Breast epithelium (tissue), 3 donors: Measurements from ENCODE around the gene ACOXL.

Experiments
- CTCF ChIP-seq, 3 donors: fragments of 450-650 bp; IDR thresholded peaks; one replicate each; pipeline ENCODE4 v1.5.1; 2016 to 2017; ENCODE audit warnings: antibody characterized with exemption in 3 of 3, mild to moderate bottlenecking in 3 of 3, moderate library complexity in 3 of 3
- POLR2A ChIP-seq: fragments of 450-650 bp; IDR thresholded peaks from one replicate; pipeline ENCODE4 v1.6.1; 2016; ENCODE audit warnings: antibody characterized with exemption, mild to moderate bottlenecking, moderate library complexity

GRCh38 chr2:111042772-111043771, 310.7 kb downstream of the ACOXL start:
- TF ChIP-seq CTCF (IDR thresholded peaks at IDR 0.05), result no peak
- TF ChIP-seq POLR2A, result no peak
